ENCODE results near the gene TTYH2. TPM values are rescaled to one million over a fixed set of nuclear protein-coding genes. Genes with fewer than 3 reads are reported as not detected.

The TTYH2 gene
- total RNA-seq, 1 donor from 2014 or later, result 0.69 TPM

GRCh38 chr17:74282587-74283370, 69.4 kb downstream of the TTYH2 start:
- no peak for TF ChIP-seq CTCF (IDR thresholded peaks at IDR 0.05; ENCODE audit: unreplicated experiment)
- H3K4me3 Mint-ChIP-seq (ENCODE audit: low read depth), result no peak overlapping the region
- peaks cover 2% of the 10 kb centered on the region for H3K4me1 Mint-ChIP-seq (ENCODE audit: low read depth)
- no peaks in the 10 kb centered on the region for H3K36me3 Mint-ChIP-seq (ENCODE audit: insufficient read depth)
- no peak for DNase-seq (ENCODE audit: low spot score, unreplicated experiment)
- no peak overlapping the region for H3K27ac Mint-ChIP-seq
- H3K9me3 Mint-ChIP-seq (ENCODE audit: low read depth), result no peaks in the 10 kb centered on the region
- peaks cover 7% of the 10 kb centered on the region for H3K27me3 Mint-ChIP-seq

GRCh38 chr17:74283371-74283673, 70.0 kb downstream of the TTYH2 start:
- Mint-ChIP-seq H3K27me3 (peaks cover 7% of the 10 kb centered on the region), H3K4me3 (ENCODE audit: low read depth) (no peak overlapping the region), H3K9me3 (ENCODE audit: low read depth) (no peaks in the 10 kb centered on the region), H3K4me1 (ENCODE audit: low read depth) (peaks cover 2% of the 10 kb centered on the region), H3K36me3 (ENCODE audit: insufficient read depth) (no peaks in the 10 kb centered on the region), H3K27ac (no peak overlapping the region)
- TF ChIP-seq CTCF (IDR thresholded peaks at IDR 0.05; ENCODE audit: unreplicated experiment), result no peak
- no peak for DNase-seq (ENCODE audit: low spot score, unreplicated experiment)

GRCh38 chr17:74287031-74287602, 73.7 kb downstream of the TTYH2 start:
- DNase-seq (ENCODE audit: low spot score, unreplicated experiment), result no peak
- Mint-ChIP-seq H3K27me3 (peaks cover 7% of the 10 kb centered on the region), H3K4me1 (ENCODE audit: low read depth) (peaks cover 2% of the 10 kb centered on the region), H3K36me3 (ENCODE audit: insufficient read depth) (no peaks in the 10 kb centered on the region), H3K4me3 (ENCODE audit: low read depth) (no peak overlapping the region), H3K27ac (no peak overlapping the region), H3K9me3 (ENCODE audit: low read depth) (no peaks in the 10 kb centered on the region)
- no peak for TF ChIP-seq CTCF (IDR thresholded peaks at IDR 0.05; ENCODE audit: unreplicated experiment)

- no peak for TF ChIP-seq CTCF (IDR thresholded peaks at IDR 0.05; ENCODE audit: unreplicated experiment)
- Mint-ChIP-seq H3K4me1 (ENCODE audit: low read depth) (peaks cover 2% of the 10 kb centered on the region), H3K36me3 (ENCODE audit: insufficient read depth) (no peaks in the 10 kb centered on the region), H3K27me3 (peaks cover 7% of the 10 kb centered on the region), H3K4me3 (ENCODE audit: low read depth) (no peak overlapping the region), H3K27ac (no peak overlapping the region), H3K9me3 (ENCODE audit: low read depth) (no peaks in the 10 kb centered on the region)
- no peak for DNase-seq (ENCODE audit: low spot score, unreplicated experiment)
Observed at GRCh38 chr17:74288785-74289184, 75.4 kb downstream of the TTYH2 start.

GRCh38 chr17:74289688-74290087, 76.3 kb downstream of the TTYH2 start:
- no peak for DNase-seq (ENCODE audit: low spot score, unreplicated experiment)
- H3K9me3 Mint-ChIP-seq (ENCODE audit: low read depth), result peaks cover under 1% of the 10 kb centered on the region
- no peak overlapping the region for H3K27ac Mint-ChIP-seq
- peaks cover 2% of the 10 kb centered on the region for H3K4me1 Mint-ChIP-seq (ENCODE audit: low read depth)
- TF ChIP-seq CTCF (IDR thresholded peaks at IDR 0.05; ENCODE audit: unreplicated experiment), result no peak
- H3K4me3 Mint-ChIP-seq (ENCODE audit: low read depth), result no peak overlapping the region
- H3K36me3 Mint-ChIP-seq (ENCODE audit: insufficient read depth), result no peaks in the 10 kb centered on the region
- H3K27me3 Mint-ChIP-seq, result peaks cover 7% of the 10 kb centered on the region
